Measurements from ENCODE around the gene TMEM92. TPM values are rescaled to one million over a fixed set of nuclear protein-coding genes. Genes with fewer than 3 reads are reported as not detected.

TMEM92 gene

GRCh38 chr17:50330151-50330775, 56.0 kb downstream of the TMEM92 start:
- Histone ChIP-seq H2BK12ac (ENCODE audit: low read length) (no peak overlapping the region), H2BK120ac (ENCODE audit: low read depth, low read length) (no peak overlapping the region), H4K91ac (ENCODE audit: low read depth, low read length, poor library complexity) (no peak overlapping the region), H3K4me3 (ENCODE audit: low read length in 2 of 2) (no peak overlapping the region), H2BK15ac (ENCODE audit: low read length) (no peak overlapping the region), H3K9ac (ENCODE audit: low read depth, low read length, poor library complexity) (no peak overlapping the region), H3K27me3 (ENCODE audit: control insufficient read depth in 3 of 3, insufficient read depth in 3 of 3, low read depth in 1 of 3, low read length in 3 of 3) (peaks cover 0 to 23% (median 0%) of the 10 kb centered on the region in 3 experiments), H3K4me2 (ENCODE audit: insufficient read depth, low read length, poor library complexity, severe bottlenecking) (no peak overlapping the region), H3K4ac (ENCODE audit: low read length) (no peak overlapping the region), H2AK5ac (ENCODE audit: low read depth, low read length) (no peak overlapping the region), H3K4me1 (ENCODE audit: control insufficient read depth in 2 of 2, insufficient read depth in 1 of 2, low read depth in 1 of 2, low read length in 2 of 2) (peaks cover 0 to 2% of the 10 kb centered on the region in 2 donors), H2BK5ac (ENCODE audit: low read length) (no peak overlapping the region), H3K9me3 (replicated peaks in 1 of 2; ENCODE audit: control insufficient read depth in 2 of 2, insufficient read depth in 1 of 2, low read depth in 1 of 2, low read length in 2 of 2) (no peaks in the 10 kb centered on the region), H4K8ac (ENCODE audit: low read depth, low read length) (no peak overlapping the region), H3K79me1 (ENCODE audit: low read depth, low read length) (peaks cover 2% of the 10 kb centered on the region), H3K14ac (ENCODE audit: low read length) (no peak overlapping the region), H3K27ac (replicated peaks; ENCODE audit: low read length) (no peak overlapping the region), H3K36me3 (replicated peaks in 1 of 2; ENCODE audit: control insufficient read depth in 2 of 2, insufficient read depth in 2 of 2, low read length in 2 of 2) (no peaks in the 10 kb centered on the region), H2AFZ (ENCODE audit: low read length) (no peak overlapping the region), H3K23ac (ENCODE audit: low read depth, low read length, poor library complexity) (no peak overlapping the region), H3K18ac (ENCODE audit: low read length) (peak overlapping the region; percentile 0)
- no CpG with 5 or more reads among the region's 11 CpGs for WGBS, 2 donors (ENCODE audit: extremely low coverage in 2 of 2, insufficient read length in 2 of 2, insufficient replicate concordance in 1 of 2)
- DNase-seq (ENCODE audit: low spot score) = no peak

Small RNAs within 50 kb of the gene (small RNA-seq; reads per million reads assigned to genes)
- gene SUMO2P7 (ENCODE audit: insufficient read depth) = not detected
